Neural crest cell (in vitro differentiated cells): ENCODE data around the gene ADRB1. TPM values are rescaled to one million over a fixed set of nuclear protein-coding genes. Genes with fewer than 3 reads are reported as not detected.

Experiments
- DNase-seq: peaks from one replicate; pipeline ENCODE4 v3.0.0; 2021; ENCODE audit warnings: low read depth, mixed read lengths, low spot score
- H3K27ac Mint-ChIP-seq: one replicate; pipeline ENCODE4 v1.8.0; 2021; ENCODE audit warnings: mild to moderate bottlenecking, mixed read lengths; ENCODE audit not compliant: unreplicated experiment
- H3K27me3 Mint-ChIP-seq: 2 replicates; pipeline ENCODE4 v1.8.0; 2021; ENCODE audit warnings: low read depth, mild to moderate bottlenecking, mixed read lengths
- H3K36me3 Mint-ChIP-seq: 2 replicates; pipeline ENCODE4 v1.8.0; 2021; ENCODE audit warnings: low read depth, mild to moderate bottlenecking, mixed read lengths
- H3K4me1 Mint-ChIP-seq: 2 replicates; pipeline ENCODE4 v1.8.0; 2021; ENCODE audit warnings: mixed read lengths
- H3K4me3 Mint-ChIP-seq: one replicate; pipeline ENCODE4 v1.8.0; 2021; ENCODE audit warnings: mild to moderate bottlenecking, mixed read lengths
- H3K9me3 Mint-ChIP-seq: 2 replicates; pipeline ENCODE4 v1.8.0; 2021; ENCODE audit warnings: mixed read lengths
- total RNA-seq: library from RNA; stranded (reverse); gene quantifications from 2 replicates; pipeline ENCODE4 v1.2.1, GENCODE V29; 2021
- TF ChIP-seq, protein P1 (sequence below): fragments of 200-600 bp; sonication (generic); conservative IDR thresholded peaks from 2 replicates; pipeline ENCODE4 v1.5.0; 2021; ENCODE audit warnings: antibody characterized with exemption, mild to moderate bottlenecking

Gene ADRB1
- total RNA-seq, 1 donor from 2014 or later = 0.07 TPM

DNA sequence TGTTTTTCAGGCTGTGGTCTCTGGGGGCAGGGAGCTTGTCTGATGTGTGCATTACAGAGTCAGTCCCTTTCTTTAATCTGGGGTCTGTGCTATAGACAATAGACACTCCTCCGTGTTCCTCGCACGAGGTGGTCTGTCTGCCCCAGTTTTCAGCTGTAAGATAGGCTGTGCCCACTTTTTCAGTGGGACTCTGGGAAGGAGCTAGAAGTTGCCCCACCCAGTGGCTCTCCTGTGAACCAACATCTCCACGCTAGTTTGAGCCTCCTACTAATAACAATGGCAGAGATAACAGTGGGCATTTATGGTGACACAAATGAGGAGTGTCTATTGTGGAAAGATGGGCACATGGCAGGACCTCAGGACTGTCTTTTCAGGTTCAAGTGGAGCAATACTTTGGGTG is 44.0 kb downstream of the ADRB1 start:
- peaks cover 14% of the 10 kb centered on the region for H3K4me1 Mint-ChIP-seq
- H3K27ac Mint-ChIP-seq = no peak overlapping the region
- H3K9me3 Mint-ChIP-seq = peaks cover 3% of the 10 kb centered on the region
- peaks cover 2% of the 10 kb centered on the region for H3K36me3 Mint-ChIP-seq
- no peak for DNase-seq
- H3K4me3 Mint-ChIP-seq = no peak overlapping the region
- H3K27me3 Mint-ChIP-seq = no peaks in the 10 kb centered on the region
- TF ChIP-seq, protein P1, sequence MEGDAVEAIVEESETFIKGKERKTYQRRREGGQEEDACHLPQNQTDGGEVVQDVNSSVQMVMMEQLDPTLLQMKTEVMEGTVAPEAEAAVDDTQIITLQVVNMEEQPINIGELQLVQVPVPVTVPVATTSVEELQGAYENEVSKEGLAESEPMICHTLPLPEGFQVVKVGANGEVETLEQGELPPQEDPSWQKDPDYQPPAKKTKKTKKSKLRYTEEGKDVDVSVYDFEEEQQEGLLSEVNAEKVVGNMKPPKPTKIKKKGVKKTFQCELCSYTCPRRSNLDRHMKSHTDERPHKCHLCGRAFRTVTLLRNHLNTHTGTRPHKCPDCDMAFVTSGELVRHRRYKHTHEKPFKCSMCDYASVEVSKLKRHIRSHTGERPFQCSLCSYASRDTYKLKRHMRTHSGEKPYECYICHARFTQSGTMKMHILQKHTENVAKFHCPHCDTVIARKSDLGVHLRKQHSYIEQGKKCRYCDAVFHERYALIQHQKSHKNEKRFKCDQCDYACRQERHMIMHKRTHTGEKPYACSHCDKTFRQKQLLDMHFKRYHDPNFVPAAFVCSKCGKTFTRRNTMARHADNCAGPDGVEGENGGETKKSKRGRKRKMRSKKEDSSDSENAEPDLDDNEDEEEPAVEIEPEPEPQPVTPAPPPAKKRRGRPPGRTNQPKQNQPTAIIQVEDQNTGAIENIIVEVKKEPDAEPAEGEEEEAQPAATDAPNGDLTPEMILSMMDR = no peak

GRCh38 chr10:114094795-114095194 is 51.1 kb downstream of the ADRB1 start:
- DNase-seq = no peak
- no peaks in the 10 kb centered on the region for H3K36me3 Mint-ChIP-seq
- peaks cover 10% of the 10 kb centered on the region for H3K27me3 Mint-ChIP-seq
- TF ChIP-seq, protein P1 = no peak
- H3K4me1 Mint-ChIP-seq = peaks cover under 1% of the 10 kb centered on the region
- H3K4me3 Mint-ChIP-seq = no peak overlapping the region
- H3K9me3 Mint-ChIP-seq = peaks cover 2% of the 10 kb centered on the region
- H3K27ac Mint-ChIP-seq = no peak overlapping the region

- H3K27ac Mint-ChIP-seq = no peak overlapping the region
- TF ChIP-seq, protein P1 = no peak
- peaks cover 19% of the 10 kb centered on the region for H3K27me3 Mint-ChIP-seq
Measured at GRCh38 chr10:114095559-114096337, 52.1 kb downstream of the ADRB1 start.

More at GRCh38 chr10:114095559-114096337, 52.1 kb downstream of the ADRB1 start:
- Mint-ChIP-seq H3K4me1 (peaks cover 10% of the 10 kb centered on the region), H3K4me3 (no peak overlapping the region), H3K9me3 (peaks cover 2% of the 10 kb centered on the region), H3K36me3 (no peaks in the 10 kb centered on the region)
- no peak for DNase-seq

Other genes with a start within 250 kb of the ADRB1 start
- gene DCLRE1A, start 189.8 kb upstream of the ADRB1 start, total RNA-seq = 19.2 and 19.4 TPM in 2 replicates
- 55.0 and 58.7 TPM in 2 replicates for gene NHLRC2, start 189.2 kb upstream of the ADRB1 start, total RNA-seq
- gene CCDC186, start 130.3 kb downstream of the ADRB1 start, total RNA-seq = 6.2 and 7.1 TPM in 2 replicates
- gene TDRD1, start 135.5 kb downstream of the ADRB1 start, total RNA-seq = not detected in 2 replicates
- gene VWA2, start 195.4 kb downstream of the ADRB1 start, total RNA-seq = not detected in 2 replicates